ENCODE results near the gene RNF220.

Gene RNF220

GRCh38 chr1:44590475-44590874 lies 185.4 kb downstream of the RNF220 start:
- no peak for DNase-seq

DNA sequence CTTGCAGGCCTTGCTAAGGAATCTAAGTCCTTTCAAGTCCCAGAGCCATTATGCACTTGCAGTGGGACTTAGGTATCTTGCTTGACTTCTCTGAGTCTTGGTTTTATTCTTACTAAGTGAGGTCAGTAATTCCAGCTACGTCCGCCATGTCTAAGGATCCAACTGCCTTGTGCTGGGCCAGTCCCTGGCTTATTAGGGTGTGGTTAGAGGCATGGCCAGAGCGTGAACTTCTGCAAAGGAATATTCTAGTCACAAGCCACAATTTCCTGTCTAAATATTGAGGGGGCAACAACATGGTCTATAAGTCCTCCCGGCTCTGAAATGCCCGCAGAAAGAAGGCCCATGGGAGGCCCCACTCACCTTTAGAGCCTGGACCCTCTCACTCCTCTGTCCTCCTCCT lies 186.3 kb downstream of the RNF220 start:
- DNase-seq: no peak

- no peak for DNase-seq
Observed at GRCh38 chr1:44592208-44593145, 187.4 kb downstream of the RNF220 start.

DNA sequence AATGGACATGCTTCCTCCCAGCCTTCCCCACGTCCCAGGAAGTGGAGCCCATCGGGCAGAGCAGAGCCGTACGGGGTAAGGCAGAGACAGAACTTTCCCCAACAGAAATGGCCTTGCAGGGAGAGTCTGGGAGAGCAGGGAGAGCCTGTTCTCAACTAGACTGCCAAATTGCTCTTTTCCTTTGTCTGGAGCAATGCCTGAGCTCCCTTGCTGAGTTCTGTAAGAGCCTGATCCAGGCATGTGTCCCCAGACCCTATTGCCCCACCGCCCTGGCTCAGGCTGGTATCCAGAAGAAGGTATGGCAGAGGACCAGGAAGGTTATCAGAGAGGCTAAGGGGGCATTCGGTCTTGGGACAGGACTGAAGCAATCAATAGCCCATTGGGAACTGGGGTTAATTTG lies 189.3 kb downstream of the RNF220 start:
- DNase-seq: no peak

- DNase-seq: no peak
Observed at GRCh38 chr1:44594871-44595735, 190.0 kb downstream of the RNF220 start.

- no peak for DNase-seq
Observed at GRCh38 chr1:44596511-44596910, 191.5 kb downstream of the RNF220 start.

GRCh38 chr1:44598167-44598566 lies 193.1 kb downstream of the RNF220 start:
- no peak for DNase-seq

DNA sequence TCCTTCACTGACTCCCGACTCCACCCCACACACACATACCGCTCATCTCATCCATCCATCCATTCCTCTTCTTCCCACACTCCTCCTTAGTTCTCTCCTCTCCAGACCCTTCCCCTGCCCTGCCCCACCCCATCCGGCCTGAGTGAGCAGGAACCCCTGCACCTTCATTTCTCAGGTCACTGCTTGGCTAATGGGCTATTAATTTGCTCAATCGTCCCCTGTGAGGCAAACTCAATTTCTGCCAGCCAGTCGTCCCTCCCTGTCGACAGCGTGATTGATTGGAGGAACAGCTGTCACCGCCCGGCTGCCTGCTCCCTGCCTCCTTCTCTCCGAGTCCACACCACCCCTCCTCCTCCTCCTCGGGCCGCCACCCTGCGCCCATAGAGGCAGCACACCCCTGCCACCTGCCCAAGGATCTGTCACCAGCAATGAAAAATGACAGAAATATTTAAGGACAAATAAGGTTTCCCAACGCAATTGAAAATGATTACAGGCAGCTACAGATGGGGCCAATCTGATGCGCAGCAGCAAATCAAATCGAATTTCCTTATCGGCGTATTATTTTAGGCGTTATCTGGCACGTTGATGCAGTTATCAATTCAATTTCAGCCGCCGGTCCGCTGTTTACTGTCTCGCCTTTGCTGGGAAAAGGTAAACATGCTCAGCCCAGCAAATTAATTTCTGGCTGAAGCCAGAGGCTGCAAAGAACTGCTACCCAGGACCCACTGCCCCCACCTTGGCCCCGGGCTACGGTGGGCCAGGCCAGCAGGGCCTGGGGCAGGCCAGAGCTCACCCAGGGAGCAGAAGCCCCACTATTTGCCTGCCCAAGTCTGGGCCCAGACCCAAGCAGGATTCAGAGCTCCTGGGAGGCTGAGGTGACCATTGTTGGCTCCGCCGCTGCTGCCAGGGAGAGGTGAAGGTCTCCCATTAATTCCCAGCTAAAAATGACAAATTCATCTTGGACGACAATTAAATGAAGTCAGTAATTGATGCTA lies 197.9 kb downstream of the RNF220 start:
- peak; percentile 81 for DNase-seq

DNA sequence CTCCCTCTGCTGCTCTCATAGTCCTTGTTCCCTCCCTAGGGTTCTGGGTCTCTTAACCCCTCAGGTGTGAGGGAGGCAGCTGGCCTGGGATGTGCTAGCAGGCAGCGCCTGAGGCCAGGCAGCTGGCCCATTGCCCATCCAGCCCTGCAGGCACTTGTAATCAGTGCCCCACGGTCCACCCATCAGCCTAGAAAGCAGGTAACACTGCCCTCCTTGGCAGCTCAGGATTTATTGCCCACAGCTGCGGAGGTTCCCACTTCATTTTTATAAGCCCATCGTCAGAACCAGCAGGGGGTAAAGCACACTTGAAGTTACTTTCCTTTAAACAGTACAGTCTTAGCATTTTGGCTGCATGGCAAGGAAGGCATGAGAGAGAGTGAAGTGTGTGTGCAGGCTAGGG lies 198.7 kb downstream of the RNF220 start:
- peak; percentile 97 for DNase-seq

DNA sequence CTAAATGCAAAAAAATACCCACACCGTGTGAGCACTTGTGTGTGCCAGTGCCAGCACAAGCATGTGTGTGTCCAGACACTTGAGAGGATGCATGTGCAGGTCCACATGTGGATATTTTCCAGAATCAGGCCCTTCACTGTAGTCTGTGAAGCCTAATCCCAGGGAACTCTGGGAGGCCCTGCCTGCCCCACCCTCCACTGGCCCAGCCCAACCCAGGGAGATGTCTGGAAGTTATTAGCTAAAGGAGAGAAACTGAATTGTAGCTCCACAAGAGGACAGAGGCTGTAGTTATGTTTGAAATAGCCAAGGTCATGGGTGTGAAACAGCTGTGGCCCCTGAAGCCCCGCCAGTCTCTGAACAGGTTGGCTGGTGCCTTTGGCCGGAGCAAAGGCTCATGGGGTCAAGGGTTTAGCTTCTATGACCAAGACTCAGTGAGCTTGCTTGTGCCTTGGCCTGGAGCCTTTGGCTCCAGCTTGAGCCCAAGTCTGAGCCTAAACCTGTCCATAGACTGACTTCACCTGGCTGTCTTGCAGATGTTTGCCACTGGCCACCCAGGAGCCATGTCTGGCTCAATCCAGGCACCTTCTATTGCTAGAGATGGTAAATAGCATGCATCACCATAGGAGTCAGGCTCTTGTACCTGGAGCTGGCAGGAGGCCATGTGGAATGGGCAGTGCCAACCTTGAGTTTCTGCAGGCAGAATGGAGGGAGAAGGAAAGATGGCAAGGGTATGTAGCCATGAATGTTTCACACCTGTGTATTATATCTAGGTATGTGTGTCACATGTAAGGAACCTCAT lies 199.3 kb downstream of the RNF220 start:
- DNase-seq: no peak

DNA sequence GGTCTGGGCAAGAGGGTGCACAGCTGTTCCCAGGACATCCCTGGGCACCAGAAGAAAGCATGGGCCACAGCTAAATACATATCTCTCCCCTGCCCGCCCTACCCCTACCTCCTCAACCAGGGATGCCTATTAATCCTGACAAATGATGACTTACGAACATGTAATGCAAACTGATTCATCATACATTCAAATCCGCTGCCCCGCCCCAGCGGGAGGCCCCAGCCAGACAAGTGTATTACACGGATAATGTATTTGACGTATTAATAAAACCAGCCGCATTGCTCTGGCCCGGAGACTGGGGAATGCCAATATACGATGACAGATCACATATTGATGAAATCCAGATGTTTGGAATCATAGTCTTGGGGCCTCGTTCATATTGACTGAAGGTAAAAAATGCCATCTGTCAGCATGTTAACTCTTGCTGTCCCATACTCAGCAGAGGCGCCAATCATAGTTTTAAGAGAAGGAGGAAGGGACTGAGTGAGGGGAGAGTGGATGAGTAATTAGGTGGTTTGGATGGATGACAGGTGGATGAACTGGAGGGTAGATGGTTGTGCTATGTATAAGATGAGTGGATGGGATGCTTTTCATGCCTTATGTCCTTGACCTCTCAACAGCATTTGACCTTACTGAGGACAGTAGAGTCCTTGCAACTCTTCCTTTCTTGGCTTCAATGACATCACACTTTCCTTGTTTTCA lies 201.0 kb downstream of the RNF220 start:
- DNase-seq: no peak

DNA sequence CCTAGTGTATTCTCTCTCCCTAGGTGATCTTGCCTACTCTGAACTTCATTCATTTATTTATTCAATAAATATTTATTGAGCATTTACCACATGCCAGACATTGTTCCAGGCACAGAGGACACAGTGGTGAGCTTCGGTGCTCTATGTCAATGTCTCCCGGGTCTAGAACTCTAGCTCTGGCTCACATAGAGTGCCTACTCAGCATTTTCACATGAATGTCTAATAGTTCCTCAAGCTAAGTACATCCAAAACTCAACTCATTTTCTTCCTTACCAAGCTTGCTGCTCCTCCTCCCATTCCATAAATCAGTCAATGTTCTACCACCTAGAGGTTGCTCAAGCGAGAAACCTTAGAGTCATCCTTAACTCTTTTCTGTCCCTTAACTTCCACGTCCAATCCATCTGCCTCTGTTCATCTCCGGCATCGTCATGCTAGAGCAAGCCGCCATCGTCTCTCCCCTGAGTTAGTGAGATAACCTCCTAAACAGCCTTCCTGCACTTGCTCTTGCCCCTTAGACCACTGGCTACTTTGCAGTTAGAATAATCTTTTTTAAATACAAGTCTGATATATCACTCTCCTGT lies 201.7 kb downstream of the RNF220 start:
- DNase-seq: no peak

DNA sequence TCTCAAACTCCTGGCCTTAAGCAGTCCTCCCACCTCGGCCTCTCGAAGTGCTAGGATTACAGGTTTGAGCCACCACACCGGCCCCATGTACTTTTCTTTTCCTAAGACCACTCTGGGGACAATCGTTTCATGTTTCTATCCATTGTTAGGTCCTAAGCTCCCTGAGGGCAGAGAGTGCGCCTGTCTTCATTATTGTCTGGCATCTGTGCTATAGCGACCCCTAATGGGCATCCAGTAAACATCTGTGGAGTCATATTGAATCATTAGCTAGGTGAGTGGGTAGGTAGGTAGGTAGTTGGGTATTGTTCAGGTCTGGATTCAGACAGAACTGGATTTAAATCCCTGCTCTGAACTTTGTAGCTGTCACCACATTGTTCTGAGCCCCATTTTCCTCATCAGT lies 203.1 kb downstream of the RNF220 start:
- DNase-seq: no peak

DNA sequence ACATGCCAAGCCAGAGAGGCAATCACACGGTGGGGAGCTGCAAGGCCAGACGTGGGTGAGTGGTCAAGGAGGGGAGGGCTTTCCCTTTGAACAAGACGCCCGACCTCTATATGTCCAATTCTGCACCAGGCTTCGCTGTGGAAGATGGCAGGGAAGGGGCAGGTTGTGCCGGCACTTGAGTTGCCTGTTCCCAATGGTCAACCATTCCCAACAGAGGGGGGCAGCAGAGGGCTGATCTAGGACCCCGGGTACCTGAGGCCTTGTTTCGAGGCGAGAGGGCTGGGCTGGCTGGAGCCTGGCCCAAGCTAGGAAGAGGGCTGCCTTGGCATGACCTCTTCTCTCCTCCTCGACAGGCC lies 204.3 kb downstream of the RNF220 start:
- no peak for DNase-seq

DNA sequence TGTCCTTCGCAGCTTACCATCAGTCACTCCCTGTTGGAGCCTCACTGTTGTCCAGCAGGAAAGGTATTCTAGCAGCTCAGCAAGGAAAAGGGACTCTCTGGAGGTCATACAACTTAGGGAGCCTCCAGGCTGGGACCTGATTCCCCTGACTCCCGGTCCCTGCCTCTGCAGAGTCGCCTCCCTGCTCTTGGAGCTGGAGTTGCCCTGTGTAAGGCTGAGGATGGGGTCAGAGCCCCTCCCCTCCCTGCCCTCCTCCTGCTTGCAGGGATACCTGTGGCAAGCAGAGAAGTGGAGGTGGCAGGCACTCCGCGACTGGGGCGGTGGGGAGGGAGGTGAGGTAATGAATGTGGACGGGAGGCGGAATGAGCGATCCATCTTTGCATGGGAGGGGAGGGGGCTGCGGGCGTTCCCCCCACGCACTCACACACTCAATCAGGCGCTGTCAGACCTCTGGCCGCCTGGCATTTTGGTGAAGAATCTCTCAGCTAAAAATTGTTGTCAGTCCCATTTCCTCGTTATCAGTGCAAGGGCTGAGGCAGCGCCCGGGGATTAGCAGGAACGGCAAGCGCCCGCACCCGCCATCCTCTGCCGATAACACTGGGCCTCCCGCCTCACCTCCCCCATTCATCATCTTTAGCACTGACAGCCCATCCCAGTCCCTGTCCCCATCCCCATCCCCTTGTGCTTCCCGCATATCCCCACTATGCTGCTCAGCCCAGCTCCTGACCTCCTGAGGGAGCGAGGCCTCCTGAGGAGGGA lies 204.9 kb downstream of the RNF220 start:
- DNase-seq: no peak

GRCh38 chr1:44610527-44611148 lies 205.6 kb downstream of the RNF220 start:
- DNase-seq: no peak

GRCh38 chr1:44611419-44611818 lies 206.4 kb downstream of the RNF220 start:
- no peak for DNase-seq

- DNase-seq: no peak
Observed at GRCh38 chr1:44611866-44612265, 206.8 kb downstream of the RNF220 start.

DNA sequence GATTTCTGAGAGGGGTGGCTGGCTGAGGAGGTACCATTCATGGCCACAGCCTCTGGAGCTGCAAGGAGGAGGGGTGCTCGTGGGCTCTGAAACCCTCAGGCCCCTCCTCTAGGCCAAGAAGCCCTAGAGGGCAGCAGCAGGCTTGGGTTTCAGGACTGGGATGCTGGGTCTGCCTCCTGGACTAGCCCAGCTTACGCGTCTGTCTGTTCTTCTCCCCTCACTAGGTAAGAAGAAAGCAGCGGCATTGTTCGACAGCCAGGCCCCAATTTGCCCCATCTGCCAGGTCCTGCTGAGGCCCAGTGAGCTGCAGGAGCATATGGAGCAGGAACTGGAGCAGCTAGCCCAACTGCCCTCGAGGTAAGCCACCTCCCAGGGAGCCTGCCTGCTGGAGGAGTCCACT lies 208.9 kb downstream of the RNF220 start:
- no peak for DNase-seq

Measured in NCI-H1417 treated with DMSO at 0.1 percent for 48 hours (cell line).